ENCODE results near the gene HPGD.

DNA sequence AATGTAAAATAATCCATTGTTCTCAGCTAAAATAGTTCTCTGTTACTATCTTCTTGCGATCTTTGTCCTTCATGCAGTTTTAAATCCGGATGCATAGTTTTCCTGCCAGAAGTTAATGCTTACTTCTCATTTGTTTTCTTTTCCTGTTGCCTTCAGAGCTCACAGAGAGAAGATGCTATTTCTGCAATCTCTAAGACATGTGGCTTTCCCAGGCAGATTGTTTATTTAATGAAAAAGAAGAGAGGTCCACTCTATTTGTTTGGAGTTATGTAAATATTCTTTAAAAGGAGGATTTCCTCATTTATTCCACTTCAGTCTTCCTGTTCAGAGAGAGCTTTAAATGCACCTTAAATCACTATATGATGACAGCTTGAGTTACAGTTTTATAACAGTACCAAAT, 39.3 kb upstream of the HPGD start:
- TF ChIP-seq, protein P1, sequence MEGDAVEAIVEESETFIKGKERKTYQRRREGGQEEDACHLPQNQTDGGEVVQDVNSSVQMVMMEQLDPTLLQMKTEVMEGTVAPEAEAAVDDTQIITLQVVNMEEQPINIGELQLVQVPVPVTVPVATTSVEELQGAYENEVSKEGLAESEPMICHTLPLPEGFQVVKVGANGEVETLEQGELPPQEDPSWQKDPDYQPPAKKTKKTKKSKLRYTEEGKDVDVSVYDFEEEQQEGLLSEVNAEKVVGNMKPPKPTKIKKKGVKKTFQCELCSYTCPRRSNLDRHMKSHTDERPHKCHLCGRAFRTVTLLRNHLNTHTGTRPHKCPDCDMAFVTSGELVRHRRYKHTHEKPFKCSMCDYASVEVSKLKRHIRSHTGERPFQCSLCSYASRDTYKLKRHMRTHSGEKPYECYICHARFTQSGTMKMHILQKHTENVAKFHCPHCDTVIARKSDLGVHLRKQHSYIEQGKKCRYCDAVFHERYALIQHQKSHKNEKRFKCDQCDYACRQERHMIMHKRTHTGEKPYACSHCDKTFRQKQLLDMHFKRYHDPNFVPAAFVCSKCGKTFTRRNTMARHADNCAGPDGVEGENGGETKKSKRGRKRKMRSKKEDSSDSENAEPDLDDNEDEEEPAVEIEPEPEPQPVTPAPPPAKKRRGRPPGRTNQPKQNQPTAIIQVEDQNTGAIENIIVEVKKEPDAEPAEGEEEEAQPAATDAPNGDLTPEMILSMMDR (IDR thresholded peaks at IDR 0.05; ENCODE audit: low read length): no peak
- no peak for TF ChIP-seq EZH2 (optimal IDR thresholded peaks at IDR 0.05; ENCODE audit: low read depth, low read length)
